HCT116 (cell line): Measurements from ENCODE around the gene ENKD1. TPM values are rescaled to one million over a fixed set of nuclear protein-coding genes. Genes with fewer than 3 reads are reported as not detected.

Experiments
- ATAC-seq: fragments of 200-7000 bp; cut with Tn5 transposase; 2 replicates; pipeline ENCODE4 v1.9.1; 2020; ENCODE audit warnings: mild to moderate bottlenecking, moderate library complexity
- BruUV-seq: library from RNA; stranded (reverse); fragments of 400-500 nt; replicated peaks from 2 replicates; lab custom pipeline; 2021; lab: Mats Ljungman, UMichigan
- CTCF ChIA-PET: fragments of 300-600 bp; sonication (Branson Sonifier 250); formaldehyde crosslinking; loops from one replicate; lab custom pipeline; 2021; ENCODE audit warnings: antibody characterized with exemption; lab: Charles Lee
- POLR2A ChIA-PET: fragments of 300-600, 350-600 bp; sonication (Branson Sonifier 250); formaldehyde crosslinking; loops from one replicate; lab custom pipeline; 2021; ENCODE audit warnings: antibody characterized with exemption; lab: Charles Lee
- RAD21 ChIA-PET, 2 experiments: fragments of 300-600 bp; sonication (Branson Sonifier 250); formaldehyde crosslinking; loops; one replicate each; lab custom pipeline; 2023; ENCODE audit warnings: low total read pairs in 2 of 2; ENCODE audit not compliant: uncharacterized antibody in 2 of 2, unreplicated experiment in 2 of 2, low non-redundant PET in 1 of 2; lab: Charles Lee
- DNase-seq: peaks from one replicate; pipeline ENCODE4 v3.0.0-alpha.2; 2010; ENCODE audit warnings: low read depth, low spot score
- H2AFZ ChIP-seq: fragments of 200-600 bp; shearing (Covaris generic), sonication (generic); 2 replicates; pipeline ENCODE4 v1.6.1; 2017; ENCODE audit warnings: low read depth, mixed run types, mixed read lengths, antibody characterized with exemption, low read length; ENCODE audit not compliant: poor library complexity, severe bottlenecking
- H3K27ac ChIP-seq: 2 replicates; pipeline ENCODE4 v1.5.1; 2012; ENCODE audit warnings: low read depth, low read length
- H3K27me3 ChIP-seq: fragments of 200-600 bp; sonication (generic); 2 replicates; pipeline ENCODE4 v1.6.1; 2016; ENCODE audit warnings: mixed run types, low read length, mixed read lengths; ENCODE audit not compliant: insufficient read depth
- H3K36me3 ChIP-seq, 2 experiments: fragments of 200-500 bp in 1 of 2; fragments of 200-600 bp in 1 of 2; sonication (Bioruptor generic) in 1 of 2; sonication (generic) in 1 of 2; 2 replicates each; pipeline versions ENCODE4 v1.5.1 to v1.6.1; 2014 to 2016; ENCODE audit warnings: low read length in 2 of 2, inconsistent platforms in 1 of 2, mixed read lengths in 1 of 2, mixed run types in 1 of 2; ENCODE audit not compliant: insufficient read depth in 2 of 2, control insufficient read depth in 1 of 2
- H3K4me1 ChIP-seq, 2 experiments: fragments of 200-600 bp in 1 of 2; sonication (generic) in 1 of 2; 2 replicates each; pipeline versions ENCODE4 v1.5.1 to v1.6.1; 2012 to 2017; ENCODE audit warnings: low read length in 2 of 2, inconsistent platforms in 1 of 2, mild to moderate bottlenecking in 1 of 2, mixed read lengths in 1 of 2, mixed run types in 1 of 2, moderate library complexity in 1 of 2; ENCODE audit not compliant: insufficient read depth in 2 of 2, control insufficient read depth in 1 of 2
- H3K4me2 ChIP-seq: fragments of 200-600 bp; sonication (generic); 2 replicates; pipeline ENCODE4 v1.6.1; 2017; ENCODE audit warnings: mixed run types, low read length, mixed read lengths
- H3K4me3 ChIP-seq, 2 experiments: fragments of 200-600 bp in 1 of 2; sonication (generic) in 1 of 2; replicated peaks in 1 of 2; 2 replicates each; pipeline ENCODE4 v1.5.1; 2011 to 2016; ENCODE audit warnings: low read length in 2 of 2, control low read depth in 1 of 2, low read depth in 1 of 2, mild to moderate bottlenecking in 1 of 2, mixed read lengths in 1 of 2, mixed run types in 1 of 2
- H3K79me2 ChIP-seq: fragments of 200-600 bp; sonication (generic); 2 replicates; pipeline ENCODE4 v1.6.1; 2017; ENCODE audit warnings: mild to moderate bottlenecking, mixed run types, low read length, moderate library complexity, mixed read lengths; ENCODE audit not compliant: insufficient read depth
- H3K9ac ChIP-seq: fragments of 200-600 bp; sonication (generic); 2 replicates; pipeline ENCODE4 v1.6.1; 2016; ENCODE audit warnings: low read length, mixed read lengths
- H3K9me2 ChIP-seq: fragments of 200-600 bp; sonication (generic), shearing (Covaris generic); 2 replicates; pipeline ENCODE4 v1.6.1; 2017; ENCODE audit warnings: mixed run types, mild to moderate bottlenecking, moderate library complexity; ENCODE audit not compliant: insufficient read depth
- H3K9me3 ChIP-seq, 2 experiments: fragments of 200-500 bp in 1 of 2; fragments of 200-600 bp in 1 of 2; sonication (Bioruptor generic) in 1 of 2; sonication (generic) in 1 of 2; 2 replicates each; pipeline ENCODE4 v1.6.1; 2014 to 2017; ENCODE audit warnings: low read length in 2 of 2, mixed read lengths in 2 of 2, inconsistent platforms in 1 of 2, low read depth in 1 of 2, mild to moderate bottlenecking in 1 of 2, mixed run types in 1 of 2, moderate library complexity in 1 of 2; ENCODE audit not compliant: control insufficient read depth in 1 of 2, insufficient read depth in 1 of 2
- H4K20me1 ChIP-seq: fragments of 200-600 bp; sonication (generic), shearing (Covaris generic); 2 replicates; pipeline ENCODE4 v1.6.1; 2017; ENCODE audit warnings: mixed run types, mild to moderate bottlenecking, moderate library complexity; ENCODE audit not compliant: insufficient read depth
- CEBPB ChIP-seq: IDR thresholded peaks from 2 replicates; pipeline ENCODE4 v1.6.1; 2012; ENCODE audit warnings: low read depth
- CTCF ChIP-seq, 3 experiments: fragments of 200-600 bp in 1 of 3; sonication (generic) in 1 of 3; IDR thresholded peaks in 2 of 3; conservative IDR thresholded peaks in 1 of 3; 2 replicates each; pipeline ENCODE4 v1.5.1; 2012 to 2017; ENCODE audit warnings: low read depth in 2 of 3, low read length in 2 of 3, antibody characterized with exemption in 1 of 3, borderline replicate concordance in 1 of 3, control low read depth in 1 of 3, mild to moderate bottlenecking in 1 of 3, mixed read lengths in 1 of 3, mixed run types in 1 of 3, moderate library complexity in 1 of 3; ENCODE audit not compliant: insufficient read depth in 1 of 3
- EGR1 ChIP-seq: IDR thresholded peaks from 2 replicates; pipeline ENCODE4 v1.6.1; 2012; ENCODE audit warnings: low read depth
- ELF1 ChIP-seq: IDR thresholded peaks from 2 replicates; pipeline ENCODE4 v1.6.1; 2012; ENCODE audit warnings: low read depth, borderline replicate concordance
- EZH2 ChIP-seq: fragments of 200-600 bp; sonication (generic); IDR thresholded peaks from 2 replicates; pipeline ENCODE4 v1.6.1; 2017; ENCODE audit warnings: antibody characterized with exemption, mixed run types
- EZH2phosphoT487 ChIP-seq: fragments of 200-600 bp; IDR thresholded peaks from 2 replicates; pipeline ENCODE4 v1.6.1; 2018; ENCODE audit warnings: antibody characterized with exemption, borderline replicate concordance
- FOSL1 ChIP-seq: IDR thresholded peaks from 2 replicates; pipeline ENCODE4 v1.6.1; 2012; ENCODE audit warnings: low read depth
- JUND ChIP-seq: IDR thresholded peaks from 2 replicates; pipeline ENCODE4 v1.6.1; 2012
- MAX ChIP-seq: IDR thresholded peaks from 2 replicates; pipeline ENCODE4 v1.6.1; 2012
- POLR2AphosphoS5 ChIP-seq: IDR thresholded peaks from 2 replicates; pipeline ENCODE4 v1.6.1; 2011; ENCODE audit warnings: mild to moderate bottlenecking, low read depth, low read length, moderate library complexity
- RAD21 ChIP-seq: IDR thresholded peaks from 2 replicates; pipeline ENCODE4 v1.6.1; 2012; ENCODE audit warnings: low read depth, mild to moderate bottlenecking
- SIN3A ChIP-seq: IDR thresholded peaks from 2 replicates; pipeline ENCODE4 v1.6.1; 2012; ENCODE audit warnings: low read depth
- SP1 ChIP-seq: IDR thresholded peaks from 2 replicates; pipeline ENCODE4 v1.6.1; 2012; ENCODE audit warnings: low read depth
- SRF ChIP-seq: IDR thresholded peaks from 2 replicates; pipeline ENCODE4 v1.6.1; 2012; ENCODE audit warnings: low read depth
- TCF7L2 ChIP-seq: IDR thresholded peaks from 2 replicates; pipeline ENCODE4 v1.7.0; 2011; ENCODE audit warnings: borderline replicate concordance, inconsistent platforms; ENCODE audit not compliant: insufficient read depth, insufficient read length; ENCODE audit errors: extremely low read depth
- YY1 ChIP-seq: IDR thresholded peaks from 2 replicates; pipeline ENCODE4 v1.6.1; 2011; ENCODE audit warnings: low read length, low read depth, moderate library complexity, mild to moderate bottlenecking; ENCODE audit not compliant: insufficient replicate concordance; ENCODE audit errors: extremely low read depth
- ZBTB33 ChIP-seq: IDR thresholded peaks from 2 replicates; pipeline ENCODE4 v1.6.1; 2011; ENCODE audit warnings: mild to moderate bottlenecking, low read length, moderate library complexity; ENCODE audit not compliant: insufficient replicate concordance; ENCODE audit errors: extremely low read depth
- ZNF274 ChIP-seq: fragments of 200-500 bp; sonication (Bioruptor generic); IDR thresholded peaks from 2 replicates; pipeline ENCODE4 v1.6.1; 2014; ENCODE audit warnings: mild to moderate bottlenecking, low read depth, low read length, inconsistent platforms
- intact Hi-C: fragments of 100-400 bp; cut with micrococcal nuclease; formaldehyde crosslinking; loops from 2 replicates; pipeline ENCODE4 v1.10.0; 2022
- total RNA-seq: library from RNA; stranded (reverse); gene quantifications from one replicate; pipeline ENCODE4 v1.2.1, GENCODE V29; 2021; ENCODE audit not compliant: unreplicated experiment
- TF ChIP-seq, protein P1 (sequence below): IDR thresholded peaks from 2 replicates; pipeline ENCODE4 v1.6.1; 2012; ENCODE audit warnings: low read depth
- TF ChIP-seq, protein P2 (sequence below): IDR thresholded peaks from 2 replicates; pipeline ENCODE4 v1.6.1; 2012

The ENKD1 gene
- total RNA-seq, 1 experiment from 2014 or later: 16.8 TPM

- no peaks in the 10 kb centered on the region for H3K4me1 ChIP-seq
- H3K79me2 ChIP-seq: peaks cover 11% of the 10 kb centered on the region; the same call in 1 of the 2 replicates
- peaks cover 25 to 40% of the 10 kb centered on the region in 2 experiments; a peak in 3 of 4 replicates for H3K36me3 ChIP-seq
- H3K27ac ChIP-seq: no peak overlapping the region
- no peaks in the 10 kb centered on the region for H3K9me3 ChIP-seq
- TF ChIP-seq, protein P1, sequence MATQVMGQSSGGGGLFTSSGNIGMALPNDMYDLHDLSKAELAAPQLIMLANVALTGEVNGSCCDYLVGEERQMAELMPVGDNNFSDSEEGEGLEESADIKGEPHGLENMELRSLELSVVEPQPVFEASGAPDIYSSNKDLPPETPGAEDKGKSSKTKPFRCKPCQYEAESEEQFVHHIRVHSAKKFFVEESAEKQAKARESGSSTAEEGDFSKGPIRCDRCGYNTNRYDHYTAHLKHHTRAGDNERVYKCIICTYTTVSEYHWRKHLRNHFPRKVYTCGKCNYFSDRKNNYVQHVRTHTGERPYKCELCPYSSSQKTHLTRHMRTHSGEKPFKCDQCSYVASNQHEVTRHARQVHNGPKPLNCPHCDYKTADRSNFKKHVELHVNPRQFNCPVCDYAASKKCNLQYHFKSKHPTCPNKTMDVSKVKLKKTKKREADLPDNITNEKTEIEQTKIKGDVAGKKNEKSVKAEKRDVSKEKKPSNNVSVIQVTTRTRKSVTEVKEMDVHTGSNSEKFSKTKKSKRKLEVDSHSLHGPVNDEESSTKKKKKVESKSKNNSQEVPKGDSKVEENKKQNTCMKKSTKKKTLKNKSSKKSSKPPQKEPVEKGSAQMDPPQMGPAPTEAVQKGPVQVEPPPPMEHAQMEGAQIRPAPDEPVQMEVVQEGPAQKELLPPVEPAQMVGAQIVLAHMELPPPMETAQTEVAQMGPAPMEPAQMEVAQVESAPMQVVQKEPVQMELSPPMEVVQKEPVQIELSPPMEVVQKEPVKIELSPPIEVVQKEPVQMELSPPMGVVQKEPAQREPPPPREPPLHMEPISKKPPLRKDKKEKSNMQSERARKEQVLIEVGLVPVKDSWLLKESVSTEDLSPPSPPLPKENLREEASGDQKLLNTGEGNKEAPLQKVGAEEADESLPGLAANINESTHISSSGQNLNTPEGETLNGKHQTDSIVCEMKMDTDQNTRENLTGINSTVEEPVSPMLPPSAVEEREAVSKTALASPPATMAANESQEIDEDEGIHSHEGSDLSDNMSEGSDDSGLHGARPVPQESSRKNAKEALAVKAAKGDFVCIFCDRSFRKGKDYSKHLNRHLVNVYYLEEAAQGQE: no peak
- TF ChIP-seq TCF7L2: no peak
- TF ChIP-seq, protein P2, sequence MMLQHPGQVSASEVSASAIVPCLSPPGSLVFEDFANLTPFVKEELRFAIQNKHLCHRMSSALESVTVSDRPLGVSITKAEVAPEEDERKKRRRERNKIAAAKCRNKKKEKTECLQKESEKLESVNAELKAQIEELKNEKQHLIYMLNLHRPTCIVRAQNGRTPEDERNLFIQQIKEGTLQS: no peak
- TF ChIP-seq SIN3A: no peak
- no peak for TF ChIP-seq FOSL1
- no peak for TF ChIP-seq EZH2phosphoT487
- no peak for TF ChIP-seq YY1
- no peak for TF ChIP-seq SP1
- TF ChIP-seq ZNF274: no peak
- no peak for TF ChIP-seq RAD21
- no peak for TF ChIP-seq MAX
- no peak for TF ChIP-seq CTCF (IDR thresholded peaks at IDR 0.05 in 2 of 3, conservative IDR thresholded peaks at IDR 0.05 in 1 of 3; ENCODE audit: borderline replicate concordance in 1 of 3, insufficient read depth in 1 of 3, low read depth in 2 of 3, low read length in 2 of 3)
- TF ChIP-seq SRF: no peak
- no peak for TF ChIP-seq EGR1
- no peak for TF ChIP-seq JUND
- no peak for TF ChIP-seq CEBPB
- TF ChIP-seq ZBTB33: no peak
- TF ChIP-seq EZH2: no peak
- TF ChIP-seq ELF1: no peak
- no peak for TF ChIP-seq POLR2AphosphoS5
- DNase-seq (no peak), ATAC-seq (no peak)
- intact Hi-C loops: no loop called here
- H4K20me1 ChIP-seq: peaks cover 6% of the 10 kb centered on the region; the same call in 1 of the 2 replicates
- H3K4me2 ChIP-seq: no peak overlapping the region
- H3K27me3 ChIP-seq: no peaks in the 10 kb centered on the region
- no TSS peak for BruUV-seq
- H3K9me2 ChIP-seq: no peaks in the 10 kb centered on the region
- no peak overlapping the region for H3K9ac ChIP-seq
- RAD21 ChIA-PET: no interaction called here
- POLR2A ChIA-PET: no interaction called here
- CTCF ChIA-PET: no interaction called here
- H3K4me3 ChIP-seq: no peak overlapping the region
- no peak overlapping the region for H2AFZ ChIP-seq
These were observed 29.8 kb downstream of the ENKD1 start for GRCh38 chr16:67636713-67637112.
